Vagina (tissue), 2 donors: ENCODE measurements around the gene C19orf38.

Source experiments
- POLR2A ChIP-seq, 2 donors: fragments of 450-650 bp; IDR thresholded peaks; one replicate each; pipeline ENCODE4 v1.6.1; 2017; ENCODE audit warnings: antibody characterized with exemption in 2 of 2, mild to moderate bottlenecking in 2 of 2, moderate library complexity in 2 of 2
- TF ChIP-seq, protein P1 (sequence below), 3 experiments: fragments of 450-650 bp in 2 of 3; fragments of 200-600 bp in 1 of 3; sonication (generic) in 1 of 3; IDR thresholded peaks; one replicate each; pipeline ENCODE4 v1.5.1; 2017 to 2019; ENCODE audit warnings: antibody characterized with exemption in 3 of 3, mild to moderate bottlenecking in 2 of 3, moderate library complexity in 2 of 3

GRCh38 chr19:10805758-10806247, 42.4 kb upstream of the C19orf38 start:
- TF ChIP-seq, protein P1, sequence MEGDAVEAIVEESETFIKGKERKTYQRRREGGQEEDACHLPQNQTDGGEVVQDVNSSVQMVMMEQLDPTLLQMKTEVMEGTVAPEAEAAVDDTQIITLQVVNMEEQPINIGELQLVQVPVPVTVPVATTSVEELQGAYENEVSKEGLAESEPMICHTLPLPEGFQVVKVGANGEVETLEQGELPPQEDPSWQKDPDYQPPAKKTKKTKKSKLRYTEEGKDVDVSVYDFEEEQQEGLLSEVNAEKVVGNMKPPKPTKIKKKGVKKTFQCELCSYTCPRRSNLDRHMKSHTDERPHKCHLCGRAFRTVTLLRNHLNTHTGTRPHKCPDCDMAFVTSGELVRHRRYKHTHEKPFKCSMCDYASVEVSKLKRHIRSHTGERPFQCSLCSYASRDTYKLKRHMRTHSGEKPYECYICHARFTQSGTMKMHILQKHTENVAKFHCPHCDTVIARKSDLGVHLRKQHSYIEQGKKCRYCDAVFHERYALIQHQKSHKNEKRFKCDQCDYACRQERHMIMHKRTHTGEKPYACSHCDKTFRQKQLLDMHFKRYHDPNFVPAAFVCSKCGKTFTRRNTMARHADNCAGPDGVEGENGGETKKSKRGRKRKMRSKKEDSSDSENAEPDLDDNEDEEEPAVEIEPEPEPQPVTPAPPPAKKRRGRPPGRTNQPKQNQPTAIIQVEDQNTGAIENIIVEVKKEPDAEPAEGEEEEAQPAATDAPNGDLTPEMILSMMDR (IDR thresholded peaks at IDR 0.05): no peak
- TF ChIP-seq POLR2A (IDR thresholded peaks at IDR 0.05): no peak
